Suprapubic skin (tissue), 4 donors: ENCODE results near the gene PIAS1.

Experiments used
- EP300 ChIP-seq: sonication (generic); formaldehyde crosslinking; IDR thresholded peaks from one replicate; pipeline ENCODE4 v1.6.1; 2017; ENCODE audit warnings: antibody characterized with exemption
- POLR2A ChIP-seq, 2 donors: fragments of 450-650 bp; IDR thresholded peaks; one replicate each; pipeline ENCODE4 v1.6.1; 2017; ENCODE audit warnings: antibody characterized with exemption in 2 of 2, mild to moderate bottlenecking in 2 of 2, moderate library complexity in 2 of 2
- POLR2AphosphoS5 ChIP-seq, 3 donors: sonication (generic); formaldehyde crosslinking; IDR thresholded peaks; one replicate each; pipeline ENCODE4 v1.6.1; 2017; ENCODE audit warnings: antibody characterized with exemption in 3 of 3
- TF ChIP-seq, protein P1 (sequence below), 2 donors: fragments of 200-600 bp in 1 of 2; fragments of 450-650 bp in 1 of 2; sonication (generic) in 1 of 2; IDR thresholded peaks; one replicate each; pipeline ENCODE4 v1.5.1; 2016 to 2019; ENCODE audit warnings: antibody characterized with exemption in 2 of 2, mild to moderate bottlenecking in 1 of 2, moderate library complexity in 1 of 2

- TF ChIP-seq, protein P1, sequence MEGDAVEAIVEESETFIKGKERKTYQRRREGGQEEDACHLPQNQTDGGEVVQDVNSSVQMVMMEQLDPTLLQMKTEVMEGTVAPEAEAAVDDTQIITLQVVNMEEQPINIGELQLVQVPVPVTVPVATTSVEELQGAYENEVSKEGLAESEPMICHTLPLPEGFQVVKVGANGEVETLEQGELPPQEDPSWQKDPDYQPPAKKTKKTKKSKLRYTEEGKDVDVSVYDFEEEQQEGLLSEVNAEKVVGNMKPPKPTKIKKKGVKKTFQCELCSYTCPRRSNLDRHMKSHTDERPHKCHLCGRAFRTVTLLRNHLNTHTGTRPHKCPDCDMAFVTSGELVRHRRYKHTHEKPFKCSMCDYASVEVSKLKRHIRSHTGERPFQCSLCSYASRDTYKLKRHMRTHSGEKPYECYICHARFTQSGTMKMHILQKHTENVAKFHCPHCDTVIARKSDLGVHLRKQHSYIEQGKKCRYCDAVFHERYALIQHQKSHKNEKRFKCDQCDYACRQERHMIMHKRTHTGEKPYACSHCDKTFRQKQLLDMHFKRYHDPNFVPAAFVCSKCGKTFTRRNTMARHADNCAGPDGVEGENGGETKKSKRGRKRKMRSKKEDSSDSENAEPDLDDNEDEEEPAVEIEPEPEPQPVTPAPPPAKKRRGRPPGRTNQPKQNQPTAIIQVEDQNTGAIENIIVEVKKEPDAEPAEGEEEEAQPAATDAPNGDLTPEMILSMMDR (IDR thresholded peaks at IDR 0.05): no peak
- no peak for TF ChIP-seq POLR2A (IDR thresholded peaks at IDR 0.05)
- no peak for TF ChIP-seq POLR2AphosphoS5 (IDR thresholded peaks at IDR 0.05)
- no peak for TF ChIP-seq EP300
These were observed 42.9 kb downstream of the PIAS1 start for GRCh38 chr15:68097029-68097428.
